ENCODE results near the gene CDH12. TPM values are rescaled to one million over a fixed set of nuclear protein-coding genes. Genes with fewer than 3 reads are reported as not detected.
A peak's percentile ranks its signal among the peaks of the same experiment; 100 is the strongest.

Gene CDH12
- total RNA-seq, 1 donor from 2014 or later, result 0.38 TPM

DNA sequence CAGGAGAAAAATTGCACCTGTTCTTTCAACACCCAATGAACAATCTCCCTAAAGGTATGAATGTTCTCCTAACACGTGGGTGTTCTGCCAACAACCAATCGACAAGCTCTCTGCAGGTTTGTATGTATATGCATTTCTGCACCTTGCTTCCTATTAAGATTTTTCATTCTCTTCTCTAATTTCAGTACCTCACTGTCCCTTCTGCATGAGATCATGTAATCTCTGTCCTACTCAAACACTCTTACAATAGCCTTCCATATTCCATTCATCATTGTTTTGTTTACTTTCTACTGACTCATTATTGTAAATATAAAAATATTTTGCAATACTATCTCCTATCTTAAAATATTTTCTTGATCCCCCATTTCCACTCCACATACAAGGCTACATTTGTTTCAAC, 382.0 kb downstream of the CDH12 start:
- intact Hi-C loops (cut with DNase I), result no loop called here
- TF ChIP-seq, protein P1, sequence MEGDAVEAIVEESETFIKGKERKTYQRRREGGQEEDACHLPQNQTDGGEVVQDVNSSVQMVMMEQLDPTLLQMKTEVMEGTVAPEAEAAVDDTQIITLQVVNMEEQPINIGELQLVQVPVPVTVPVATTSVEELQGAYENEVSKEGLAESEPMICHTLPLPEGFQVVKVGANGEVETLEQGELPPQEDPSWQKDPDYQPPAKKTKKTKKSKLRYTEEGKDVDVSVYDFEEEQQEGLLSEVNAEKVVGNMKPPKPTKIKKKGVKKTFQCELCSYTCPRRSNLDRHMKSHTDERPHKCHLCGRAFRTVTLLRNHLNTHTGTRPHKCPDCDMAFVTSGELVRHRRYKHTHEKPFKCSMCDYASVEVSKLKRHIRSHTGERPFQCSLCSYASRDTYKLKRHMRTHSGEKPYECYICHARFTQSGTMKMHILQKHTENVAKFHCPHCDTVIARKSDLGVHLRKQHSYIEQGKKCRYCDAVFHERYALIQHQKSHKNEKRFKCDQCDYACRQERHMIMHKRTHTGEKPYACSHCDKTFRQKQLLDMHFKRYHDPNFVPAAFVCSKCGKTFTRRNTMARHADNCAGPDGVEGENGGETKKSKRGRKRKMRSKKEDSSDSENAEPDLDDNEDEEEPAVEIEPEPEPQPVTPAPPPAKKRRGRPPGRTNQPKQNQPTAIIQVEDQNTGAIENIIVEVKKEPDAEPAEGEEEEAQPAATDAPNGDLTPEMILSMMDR (IDR thresholded peaks at IDR 0.05), result no peak
- H3K4me3 ChIP-seq, result no peak overlapping the region

DNA sequence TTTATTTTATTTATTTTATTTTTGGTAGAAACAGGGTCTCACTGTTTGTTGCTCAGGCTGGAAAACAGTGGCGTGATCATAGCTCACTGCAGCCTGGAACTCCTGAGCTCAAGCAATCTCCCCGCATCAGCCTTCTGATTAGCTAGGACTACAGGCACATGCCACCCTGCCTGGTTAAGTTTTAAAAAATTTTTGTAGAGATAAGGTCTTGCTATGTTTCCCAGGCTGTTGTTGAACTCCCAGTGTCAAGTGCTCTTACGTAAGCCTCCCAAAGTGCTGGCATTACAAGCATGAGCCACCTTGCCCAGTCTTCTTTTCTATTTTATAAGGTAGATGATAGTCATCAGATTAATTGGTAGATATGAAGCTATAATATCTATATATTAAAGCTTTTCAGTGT, 382.7 kb downstream of the CDH12 start:
- Histone ChIP-seq H3K27ac (no peak overlapping the region), H3K36me3 (no peaks in the 10 kb centered on the region), H3K27me3 (ENCODE audit: low read depth) (no peaks in the 10 kb centered on the region), H3K9me3 (no peaks in the 10 kb centered on the region), H3K4me3 (no peak overlapping the region), H3K4me1 (no peaks in the 10 kb centered on the region)
- peak; percentile 32 to 79 for ATAC-seq
- TF ChIP-seq, protein P1 (IDR thresholded peaks at IDR 0.05), result no peak
- no peak for DNase-seq
- intact Hi-C loops (cut with DNase I), result no loop called here

More for the DNA sequence above, 382.0 kb downstream of the CDH12 start:
- Histone ChIP-seq H3K27ac (no peak overlapping the region), H3K9me3 (no peaks in the 10 kb centered on the region), H3K27me3 (ENCODE audit: low read depth) (no peaks in the 10 kb centered on the region), H3K36me3 (no peaks in the 10 kb centered on the region), H3K4me1 (no peaks in the 10 kb centered on the region)
- ATAC-seq, result no peak
- no peak for DNase-seq

DNA sequence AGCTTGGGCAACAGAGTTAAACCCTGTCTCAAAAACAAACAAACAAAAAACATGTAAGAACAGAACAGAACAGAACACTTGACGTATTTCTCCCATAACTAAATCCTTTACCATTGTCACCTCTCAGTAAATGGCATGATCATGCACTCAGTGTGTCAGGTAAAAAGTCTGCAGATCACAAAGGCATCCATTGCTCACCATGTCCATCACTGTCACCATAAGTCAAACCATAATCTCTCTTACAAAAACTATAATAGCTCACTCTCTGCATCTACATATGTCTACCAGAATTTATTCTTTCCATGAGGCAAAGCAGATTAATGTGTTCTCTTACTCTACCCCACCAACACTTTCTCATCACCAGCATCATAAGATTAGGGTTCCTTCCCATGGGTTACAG, 387.5 kb downstream of the CDH12 start:
- Histone ChIP-seq H3K9me3 (no peaks in the 10 kb centered on the region), H3K27me3 (ENCODE audit: low read depth) (no peaks in the 10 kb centered on the region), H3K4me1 (no peaks in the 10 kb centered on the region), H3K27ac (no peak overlapping the region), H3K36me3 (no peaks in the 10 kb centered on the region), H3K4me3 (no peak overlapping the region)
- no peak for DNase-seq
- ATAC-seq, result no peak
- TF ChIP-seq, protein P1 (IDR thresholded peaks at IDR 0.05), result no peak
- intact Hi-C loops (cut with DNase I), result no loop called here

DNA sequence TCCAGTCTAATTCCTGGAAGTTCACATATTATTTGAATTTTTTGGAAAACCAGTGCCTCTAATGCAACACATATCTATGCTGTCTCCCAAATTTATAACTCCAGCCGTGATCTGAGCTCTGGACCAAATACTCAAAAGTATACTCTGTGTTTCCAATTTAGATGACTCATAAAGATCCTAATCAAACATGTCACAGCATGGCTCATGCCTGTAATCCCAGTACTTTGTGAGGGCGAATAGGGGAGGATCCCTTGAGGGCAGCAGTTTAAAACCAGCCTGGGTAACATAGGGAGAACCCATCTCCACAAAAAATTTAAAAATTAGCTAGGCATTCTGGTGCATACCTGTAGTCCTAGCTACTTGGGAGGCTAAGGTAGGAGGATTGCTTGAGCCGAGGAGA, 388.0 kb downstream of the CDH12 start:
- H3K4me3 ChIP-seq, result no peak overlapping the region
- no peak for ATAC-seq
- H3K9me3 ChIP-seq, result no peaks in the 10 kb centered on the region
- no peaks in the 10 kb centered on the region for H3K27me3 ChIP-seq (ENCODE audit: low read depth)
- H3K27ac ChIP-seq, result no peak overlapping the region
- no peak for DNase-seq
- no peaks in the 10 kb centered on the region for H3K36me3 ChIP-seq
- intact Hi-C loops (cut with DNase I), result no loop called here
- H3K4me1 ChIP-seq, result no peaks in the 10 kb centered on the region
- TF ChIP-seq, protein P1 (IDR thresholded peaks at IDR 0.05), result no peak

DNA sequence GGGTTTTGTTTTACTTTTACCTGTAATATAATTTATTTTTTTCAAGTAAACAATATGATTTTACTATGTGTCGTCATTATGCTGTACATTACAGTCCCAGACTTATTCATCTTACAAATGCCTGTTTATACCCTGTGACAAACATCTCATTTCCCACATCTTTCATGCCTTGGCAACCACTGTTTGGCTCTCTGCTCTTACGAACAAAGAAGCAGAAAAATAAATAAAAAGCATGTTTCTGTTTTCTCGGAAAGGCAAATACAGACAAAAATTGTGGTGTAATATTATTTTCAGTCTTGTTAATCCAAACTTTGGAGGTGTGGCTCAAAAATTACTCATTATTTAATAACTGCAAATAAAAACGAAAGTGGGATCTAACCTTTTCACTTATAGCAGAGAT, 393.0 kb downstream of the CDH12 start:
- H3K36me3 ChIP-seq, result no peaks in the 10 kb centered on the region
- TF ChIP-seq, protein P1 (IDR thresholded peaks at IDR 0.05), result no peak
- DNase-seq (no peak), ATAC-seq (no peak)
- no peaks in the 10 kb centered on the region for H3K9me3 ChIP-seq
- no peak overlapping the region for H3K27ac ChIP-seq
- H3K4me3 ChIP-seq, result no peak overlapping the region
- H3K27me3 ChIP-seq (ENCODE audit: low read depth), result no peaks in the 10 kb centered on the region
- H3K4me1 ChIP-seq, result no peaks in the 10 kb centered on the region
- intact Hi-C loops (cut with DNase I), result no loop called here

DNA sequence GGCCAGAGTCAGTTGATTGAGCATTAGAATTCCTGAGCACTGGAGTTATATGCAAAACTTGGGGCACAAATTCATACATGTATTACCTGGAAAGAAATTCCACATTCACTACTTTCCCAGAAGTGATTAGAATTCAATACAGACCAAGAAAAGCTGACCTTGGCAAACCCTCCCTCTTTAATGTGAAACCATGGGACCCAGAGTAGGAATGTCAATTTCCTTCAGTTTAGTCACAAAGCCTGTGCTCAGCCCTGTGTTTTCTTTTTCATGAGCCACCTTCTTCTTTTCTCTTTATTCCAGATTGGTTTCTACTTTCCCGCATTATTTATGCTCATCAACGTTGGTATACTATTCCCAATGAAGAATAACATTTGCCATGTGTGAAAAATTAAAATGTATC, 420.2 kb downstream of the CDH12 start:
- H3K27me3 ChIP-seq (ENCODE audit: low read depth), result no peaks in the 10 kb centered on the region
- H3K9me3 ChIP-seq, result no peaks in the 10 kb centered on the region
- no peaks in the 10 kb centered on the region for H3K36me3 ChIP-seq
- no peak for ATAC-seq
- intact Hi-C loops (cut with DNase I), result no loop called here
- TF ChIP-seq, protein P1 (IDR thresholded peaks at IDR 0.05), result no peak
- DNase-seq, result no peak
- no peak overlapping the region for H3K27ac ChIP-seq
- no peak overlapping the region for H3K4me3 ChIP-seq
- H3K4me1 ChIP-seq, result no peaks in the 10 kb centered on the region
